ENCODE data around the gene GNPNAT1.
A peak's percentile ranks its signal among the peaks of the same experiment; 100 is the strongest.

GNPNAT1 gene

GRCh38 chr14:52741865-52742264, 49.5 kb downstream of the GNPNAT1 start:
- TF ChIP-seq CTCF (IDR thresholded peaks at IDR 0.05; ENCODE audit: low read depth, low read length), result no peak
- no peak overlapping the region for H3K4me3 ChIP-seq (ENCODE audit: low read depth, low read length)

DNA sequence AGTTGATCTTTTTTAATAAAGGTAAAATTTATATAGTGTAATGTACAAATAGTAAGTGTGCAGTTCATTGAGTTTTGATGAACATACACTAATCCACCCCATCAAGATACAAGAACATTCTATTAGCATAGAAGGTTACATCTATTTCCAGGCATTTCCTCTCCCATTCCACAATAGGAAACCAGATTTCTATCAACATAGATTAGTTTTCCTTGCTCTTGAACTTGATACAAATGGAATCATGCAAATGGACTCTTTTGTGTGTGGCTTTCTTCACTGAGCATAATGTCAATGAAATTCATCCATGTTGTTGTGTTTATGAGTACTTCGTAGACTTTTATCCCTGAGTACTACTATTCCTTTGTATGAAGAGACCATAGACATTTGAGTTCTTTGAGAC, 50.7 kb downstream of the GNPNAT1 start:
- H3K4me3 ChIP-seq (ENCODE audit: low read depth, low read length), result no peak overlapping the region
- no peak for TF ChIP-seq CTCF (IDR thresholded peaks at IDR 0.05; ENCODE audit: low read depth, low read length)

GRCh38 chr14:52738409-52738808, 53.0 kb downstream of the GNPNAT1 start:
- no peak for TF ChIP-seq CTCF (IDR thresholded peaks at IDR 0.05; ENCODE audit: low read depth, low read length)

GRCh38 chr14:52735921-52736489, 55.4 kb downstream of the GNPNAT1 start:
- TF ChIP-seq CTCF (IDR thresholded peaks at IDR 0.05; ENCODE audit: low read depth, low read length), result no peak
- H3K4me3 ChIP-seq (ENCODE audit: low read depth, low read length), result no peak overlapping the region

More at GRCh38 chr14:52738409-52738808, 53.0 kb downstream of the GNPNAT1 start:
- no peak overlapping the region for H3K4me3 ChIP-seq (ENCODE audit: low read depth, low read length)

DNA sequence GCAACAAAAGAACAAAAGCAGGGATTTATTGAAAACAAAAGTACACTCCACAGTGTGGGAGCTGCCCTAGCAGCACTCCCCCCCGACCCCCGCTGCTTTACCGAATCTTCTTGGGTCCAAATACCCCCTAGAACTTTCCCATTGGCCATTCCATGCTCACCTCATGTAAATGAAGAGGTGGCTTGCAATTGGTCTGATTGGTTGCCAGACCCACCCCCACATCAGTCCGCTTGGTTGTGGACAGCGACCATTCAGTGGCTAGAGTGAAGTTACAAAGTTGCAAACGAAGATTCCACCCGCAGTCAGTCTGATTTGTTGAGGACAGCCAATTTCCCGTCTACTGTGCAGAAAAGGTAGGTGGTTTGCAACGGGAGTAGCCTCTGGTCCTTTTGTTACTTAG, 57.6 kb downstream of the GNPNAT1 start:
- TF ChIP-seq CTCF (IDR thresholded peaks at IDR 0.05; ENCODE audit: low read depth, low read length), result no peak
- H3K4me3 ChIP-seq (ENCODE audit: low read depth, low read length), result no peak overlapping the region

DNA sequence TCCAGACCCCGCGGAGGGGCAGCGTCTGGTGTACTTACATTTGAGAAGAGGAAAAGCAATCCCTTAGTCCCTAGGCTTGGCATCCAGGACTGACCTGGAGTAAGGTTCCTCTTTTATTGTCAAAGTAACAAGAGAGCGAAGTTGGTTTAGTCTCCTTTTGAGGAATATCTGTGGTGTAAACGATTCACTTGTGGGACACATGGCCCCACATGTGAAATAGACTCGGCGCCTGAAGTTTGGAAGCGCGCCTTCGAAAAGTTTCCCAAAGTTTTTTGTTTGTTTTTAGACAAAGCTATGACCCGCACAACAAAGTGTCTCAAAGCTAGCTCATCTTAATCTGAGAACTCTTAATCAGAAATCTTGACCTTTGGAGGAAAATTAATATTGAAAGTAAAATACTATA, 60.7 kb downstream of the GNPNAT1 start:
- no peak for TF ChIP-seq CTCF (IDR thresholded peaks at IDR 0.05; ENCODE audit: low read depth, low read length)

DNA sequence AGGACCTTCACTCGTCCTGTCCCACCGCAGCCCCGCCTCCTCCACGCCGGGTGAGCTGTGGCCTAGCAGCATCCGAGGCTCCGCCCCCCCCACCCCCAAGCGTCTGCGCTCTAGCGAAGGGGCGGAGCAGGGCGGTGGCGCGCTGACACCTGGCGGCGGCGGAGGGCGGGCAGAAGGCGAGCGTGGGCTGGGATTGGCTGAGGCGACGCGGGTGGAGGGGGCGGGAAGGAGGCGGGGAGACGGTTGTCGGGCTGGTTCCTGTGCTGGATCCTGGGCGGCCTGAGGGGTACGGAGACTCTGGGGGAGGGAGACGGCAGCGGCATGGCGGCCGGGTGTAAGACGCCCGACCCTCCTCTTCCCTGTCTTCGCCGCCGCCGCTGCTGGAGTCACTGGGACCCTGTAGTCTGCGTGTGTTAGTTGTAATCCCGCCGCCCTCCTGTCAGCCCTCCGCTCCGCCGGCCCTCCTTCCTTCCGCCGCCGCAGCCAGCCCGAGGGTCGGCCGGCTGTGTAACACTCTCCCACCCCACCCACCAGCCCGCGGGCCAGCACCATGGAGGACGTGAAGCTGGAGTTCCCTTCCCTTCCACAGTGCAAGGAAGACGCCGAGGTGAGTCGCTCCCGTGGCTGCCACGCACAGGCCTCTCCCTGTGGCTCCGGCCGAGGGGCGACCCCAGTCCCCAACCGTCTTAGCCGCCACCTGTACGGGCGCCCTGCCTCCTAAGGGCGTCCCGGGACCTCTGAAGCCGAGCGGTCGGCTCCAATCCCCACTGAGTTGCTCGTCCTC, 61.3 kb downstream of the GNPNAT1 start, which contains the start of gene STYX:
Gene STYX (plus strand): TSS at position 242 of the 784 bp plus-strand sequence. CDS start 309 bp downstream, at position 551.
- peak within 1 kb of the TSS; percentile 91 for H3K4me3 ChIP-seq (ENCODE audit: low read depth, low read length)
- no peak for TF ChIP-seq CTCF (IDR thresholded peaks at IDR 0.05; ENCODE audit: low read depth, low read length)

More for the DNA sequence above, 60.7 kb downstream of the GNPNAT1 start:
- H3K4me3 ChIP-seq (ENCODE audit: low read depth, low read length), result peak overlapping the region; percentile 91

All from WI38 (cell line).